ENCODE measurements around the gene RTKN.

DNA sequence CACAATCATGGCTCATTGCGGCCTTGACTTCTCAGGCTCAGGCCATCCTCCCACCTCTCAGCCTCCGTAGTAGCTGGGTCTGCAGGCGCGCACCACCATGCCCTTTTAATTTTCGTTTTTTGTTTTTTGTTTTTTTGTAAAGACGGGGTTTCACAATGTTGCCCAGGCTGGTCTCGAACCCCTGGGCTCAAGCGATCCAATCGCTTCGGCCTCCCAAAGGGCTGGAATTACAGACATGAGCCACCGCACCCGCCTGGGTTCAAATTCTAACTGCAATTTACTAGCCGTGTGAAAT, 49.3 kb downstream of the RTKN start:
- TF ChIP-seq, protein P1, sequence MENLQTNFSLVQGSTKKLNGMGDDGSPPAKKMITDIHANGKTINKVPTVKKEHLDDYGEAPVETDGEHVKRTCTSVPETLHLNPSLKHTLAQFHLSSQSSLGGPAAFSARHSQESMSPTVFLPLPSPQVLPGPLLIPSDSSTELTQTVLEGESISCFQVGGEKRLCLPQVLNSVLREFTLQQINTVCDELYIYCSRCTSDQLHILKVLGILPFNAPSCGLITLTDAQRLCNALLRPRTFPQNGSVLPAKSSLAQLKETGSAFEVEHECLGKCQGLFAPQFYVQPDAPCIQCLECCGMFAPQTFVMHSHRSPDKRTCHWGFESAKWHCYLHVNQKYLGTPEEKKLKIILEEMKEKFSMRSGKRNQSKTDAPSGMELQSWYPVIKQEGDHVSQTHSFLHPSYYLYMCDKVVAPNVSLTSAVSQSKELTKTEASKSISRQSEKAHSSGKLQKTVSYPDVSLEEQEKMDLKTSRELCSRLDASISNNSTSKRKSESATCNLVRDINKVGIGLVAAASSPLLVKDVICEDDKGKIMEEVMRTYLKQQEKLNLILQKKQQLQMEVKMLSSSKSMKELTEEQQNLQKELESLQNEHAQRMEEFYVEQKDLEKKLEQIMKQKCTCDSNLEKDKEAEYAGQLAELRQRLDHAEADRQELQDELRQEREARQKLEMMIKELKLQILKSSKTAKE (IDR thresholded peaks at IDR 0.05; ENCODE audit: low read depth, poor library complexity, severe bottlenecking), result no peak
- no peak for TF ChIP-seq NBN (IDR thresholded peaks at IDR 0.05)
